ENCODE results near the gene PRPH2.
"Not testable (repeated sequence)": the region's sequence is repeated elsewhere in the genome, so short reads cannot be mapped to it uniquely, and the experiment has no call there.

PRPH2 gene

GRCh38 chr6:42740725-42741124 lies 18.3 kb upstream of the PRPH2 start:
- DNase-seq = no peak

- DNase-seq = no peak
Measured at GRCh38 chr6:42735976-42736375, 13.6 kb upstream of the PRPH2 start.

- DNase-seq = not testable (repeated sequence)
Measured at GRCh38 chr6:42733867-42734481, 11.6 kb upstream of the PRPH2 start.

- DNase-seq = no peak
Measured at GRCh38 chr6:42729731-42730130, 7.3 kb upstream of the PRPH2 start.

- no peak for DNase-seq
Measured at GRCh38 chr6:42727627-42728026, 5.2 kb upstream of the PRPH2 start.

- peak; percentile 5 for DNase-seq
Measured at GRCh38 chr6:42727087-42727611, 4.8 kb upstream of the PRPH2 start.

GRCh38 chr6:42726485-42727086 lies 4.2 kb upstream of the PRPH2 start:
- DNase-seq = peak; percentile 71

GRCh38 chr6:42726026-42726425 lies 3.6 kb upstream of the PRPH2 start:
- DNase-seq = no peak

- no peak for DNase-seq
Measured at GRCh38 chr6:42724825-42725224, 2.4 kb upstream of the PRPH2 start.

- no peak for DNase-seq
Measured at GRCh38 chr6:42720739-42721138, 1.7 kb downstream of the PRPH2 start.

GRCh38 chr6:42715871-42716270 lies 6.5 kb downstream of the PRPH2 start:
- no peak for DNase-seq

GRCh38 chr6:42714098-42714761 lies 8.2 kb downstream of the PRPH2 start:
- DNase-seq = no peak

GRCh38 chr6:42711930-42712329 lies 10.5 kb downstream of the PRPH2 start:
- no peak for DNase-seq

- no peak for DNase-seq
Measured at GRCh38 chr6:42710316-42710715, 12.1 kb downstream of the PRPH2 start.

- DNase-seq = no peak
Measured at GRCh38 chr6:42709871-42710270, 12.5 kb downstream of the PRPH2 start.

- no peak for DNase-seq
Measured at GRCh38 chr6:42708096-42708495, 14.3 kb downstream of the PRPH2 start.

GRCh38 chr6:42707595-42707994 lies 14.8 kb downstream of the PRPH2 start:
- DNase-seq = no peak

GRCh38 chr6:42704937-42705374 lies 17.4 kb downstream of the PRPH2 start:
- DNase-seq = no peak

GRCh38 chr6:42704251-42704936 lies 18.0 kb downstream of the PRPH2 start:
- DNase-seq = no peak

GRCh38 chr6:42702786-42703185 lies 19.6 kb downstream of the PRPH2 start:
- DNase-seq = not testable (repeated sequence)

GRCh38 chr6:42702200-42702599 lies 20.2 kb downstream of the PRPH2 start:
- no peak for DNase-seq

- no peak for DNase-seq
Measured at GRCh38 chr6:42698217-42698616, 24.2 kb downstream of the PRPH2 start.

GRCh38 chr6:42697268-42697655 lies 25.1 kb downstream of the PRPH2 start:
- no peak for DNase-seq
